Mucosa of descending colon (tissue), 3 donors: ENCODE results near the gene KRTAP19-8. TPM values are rescaled to one million over a fixed set of nuclear protein-coding genes. Genes with fewer than 3 reads are reported as not detected.

ENCODE experiments used
- ATAC-seq: fragments of 200-7000 bp; cut with Tn5 transposase; one replicate; pipeline ENCODE4 v1.9.1; 2020; ENCODE audit warnings: mild to moderate bottlenecking, moderate library complexity
- DNase-seq, 3 donors: peaks; one replicate each; pipeline ENCODE4 v3.0.0-alpha.2; 2020
- H3K36me3 ChIP-seq: fragments of 200-600 bp; one replicate; pipeline ENCODE4 v1.8.0; 2021; ENCODE audit warnings: low read depth, mild to moderate bottlenecking
- H3K4me1 ChIP-seq: fragments of 200-600 bp; one replicate; pipeline ENCODE4 v1.8.0; 2021; ENCODE audit warnings: low read depth, mild to moderate bottlenecking
- H3K4me3 ChIP-seq: fragments of 200-600 bp; one replicate; pipeline ENCODE4 v1.8.0; 2021; ENCODE audit warnings: mild to moderate bottlenecking
- H3K9me3 ChIP-seq: fragments of 200-600 bp; one replicate; pipeline ENCODE4 v1.8.0; 2021; ENCODE audit warnings: mild to moderate bottlenecking
- intact Hi-C, 2 donors: fragments of 100-400 bp; cut with DNase I in 1 of 2; cut with micrococcal nuclease in 1 of 2; formaldehyde crosslinking; loops; one replicate each; pipeline versions ENCODE4 v1.11.0 to v1.11.1; 2022; cut with DNase I, micrococcal nuclease
- long read RNA-seq, 2 donors: library from polyadenylated mRNA; unstranded; transcript quantifications; one replicate each; pipeline ENCODE4 v2.0.0, GENCODE V29; 2019 to 2021
- total RNA-seq, 3 donors: library from RNA; stranded (reverse); fragmentation: NEBNext Ultra II Directional in 2 of 3; extraction: Animal tissue kit (Norgen Biotek cat#: 25700) in 2 of 3; gene quantifications; one replicate each; pipeline versions ENCODE4 v1.2.1 to v1.2.4, GENCODE V29; 2021 to 2023
- TF ChIP-seq, protein P1 (sequence below): fragments of 200-600 bp; IDR thresholded peaks from one replicate; pipeline ENCODE4 v1.8.0; 2022; ENCODE audit warnings: antibody characterized with exemption, mild to moderate bottlenecking
- donor health status: DM: no; HTN: no; CAD: no; lungs with moderate emphysema.
- donor health status: DM: no; HTN: no; CAD: no.
- donor health status: DM: no; HTN: yes; CAD: no.

Gene KRTAP19-8
- not detected for total RNA-seq
- long read RNA-seq, donor 1: 0 reads
- long read RNA-seq, donor 2: 0 reads

DNA sequence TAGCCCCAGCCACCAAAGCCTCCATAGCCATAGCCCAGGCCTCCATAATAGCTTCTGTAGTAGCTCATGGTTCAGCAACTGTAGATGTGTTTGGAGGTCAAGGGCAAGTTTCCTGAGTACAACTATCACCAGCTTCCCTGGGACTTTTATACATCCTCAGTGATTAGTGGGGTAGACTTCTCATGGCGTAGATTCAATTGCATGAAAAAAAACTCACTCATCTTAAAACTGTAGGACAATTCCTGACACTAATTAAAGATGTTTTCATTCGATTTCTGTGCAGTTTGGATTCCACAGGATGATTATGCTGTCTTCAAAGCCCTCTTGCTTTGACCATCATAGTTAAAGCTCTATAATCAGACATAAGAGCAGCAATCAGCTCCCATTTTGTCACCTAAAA is at the start of gene KRTAP19-8:
Gene KRTAP19-8, minus strand, starts transcription at position 101 of the 400 bp plus-strand sequence. Its CDS starts 33 bp downstream, at position 68.
- intact Hi-C loops: no loop called here
- no peak for DNase-seq
- H3K9me3 ChIP-seq: peaks cover 13% of the 10 kb centered on the region
- TF ChIP-seq, protein P1, sequence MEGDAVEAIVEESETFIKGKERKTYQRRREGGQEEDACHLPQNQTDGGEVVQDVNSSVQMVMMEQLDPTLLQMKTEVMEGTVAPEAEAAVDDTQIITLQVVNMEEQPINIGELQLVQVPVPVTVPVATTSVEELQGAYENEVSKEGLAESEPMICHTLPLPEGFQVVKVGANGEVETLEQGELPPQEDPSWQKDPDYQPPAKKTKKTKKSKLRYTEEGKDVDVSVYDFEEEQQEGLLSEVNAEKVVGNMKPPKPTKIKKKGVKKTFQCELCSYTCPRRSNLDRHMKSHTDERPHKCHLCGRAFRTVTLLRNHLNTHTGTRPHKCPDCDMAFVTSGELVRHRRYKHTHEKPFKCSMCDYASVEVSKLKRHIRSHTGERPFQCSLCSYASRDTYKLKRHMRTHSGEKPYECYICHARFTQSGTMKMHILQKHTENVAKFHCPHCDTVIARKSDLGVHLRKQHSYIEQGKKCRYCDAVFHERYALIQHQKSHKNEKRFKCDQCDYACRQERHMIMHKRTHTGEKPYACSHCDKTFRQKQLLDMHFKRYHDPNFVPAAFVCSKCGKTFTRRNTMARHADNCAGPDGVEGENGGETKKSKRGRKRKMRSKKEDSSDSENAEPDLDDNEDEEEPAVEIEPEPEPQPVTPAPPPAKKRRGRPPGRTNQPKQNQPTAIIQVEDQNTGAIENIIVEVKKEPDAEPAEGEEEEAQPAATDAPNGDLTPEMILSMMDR: no peak
- no peak for ATAC-seq
- no peaks in the 10 kb centered on the region for H3K4me1 ChIP-seq
- no peak within 1 kb of the TSS for H3K4me3 ChIP-seq
- H3K36me3 ChIP-seq: no peaks in the 10 kb centered on the region

- no peak for ATAC-seq
These were observed 49.6 kb upstream of the KRTAP19-8 start for GRCh38 chr21:31087639-31088473.

DNA sequence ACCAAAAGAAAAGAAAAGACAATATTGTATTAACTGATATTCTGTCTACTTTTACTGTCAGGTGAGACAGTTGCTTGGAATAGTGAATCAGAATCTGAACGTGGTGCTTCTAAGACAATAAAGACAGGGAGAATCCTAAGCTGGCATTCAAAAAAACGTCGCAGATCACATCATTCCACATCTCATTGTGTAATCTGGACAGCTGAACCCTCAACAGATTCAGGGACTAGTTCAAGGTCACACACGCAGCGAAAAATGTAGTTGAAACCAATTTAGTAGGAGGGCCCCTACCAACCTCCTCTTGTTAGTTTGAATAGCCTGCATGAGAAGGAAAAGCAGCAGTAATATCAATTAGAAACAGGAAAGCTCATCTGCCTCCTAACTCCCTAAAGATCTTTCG is 46.4 kb upstream of the KRTAP19-8 start:
- ATAC-seq (no peak), DNase-seq (no peak)
- intact Hi-C loops: loop anchor here in 1 of 2 donors (10.0 kb wide), 1 partner anchor 250 kb away; no protein-coding TSS in a partner anchor

More at GRCh38 chr21:31087639-31088473, 49.6 kb upstream of the KRTAP19-8 start:
- intact Hi-C loops: loop anchor here in 1 of 2 donors (10.0 kb wide), 1 partner anchor 253 kb away; no protein-coding TSS in a partner anchor
- TF ChIP-seq, protein P1: no peak
- H3K4me3 ChIP-seq: no peak overlapping the region
- no peak for DNase-seq
- no peaks in the 10 kb centered on the region for H3K9me3 ChIP-seq
- H3K4me1 ChIP-seq: no peaks in the 10 kb centered on the region
- no peaks in the 10 kb centered on the region for H3K36me3 ChIP-seq

DNA sequence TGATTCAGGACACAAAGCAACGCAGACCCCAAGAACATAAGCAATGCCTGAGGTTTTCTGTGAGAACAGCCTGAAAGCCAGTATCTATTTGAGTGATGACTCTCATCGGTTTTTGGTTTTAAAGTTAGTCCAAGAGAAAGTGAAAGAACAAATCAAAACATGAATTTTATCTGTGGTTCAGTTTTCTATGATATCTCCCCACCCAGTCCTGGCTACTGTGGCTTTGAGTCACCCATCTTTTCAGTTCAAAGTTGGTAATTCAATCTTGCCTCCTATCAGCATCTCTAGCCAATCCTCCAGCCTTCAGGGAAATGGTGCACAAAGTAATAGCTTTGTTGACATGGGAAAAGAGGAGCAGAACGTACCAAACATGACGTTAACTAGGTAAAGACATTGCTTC is 40.5 kb upstream of the KRTAP19-8 start:
- TF ChIP-seq, protein P1: no peak
- no peak for ATAC-seq

More for the DNA sequence above, 46.4 kb upstream of the KRTAP19-8 start:
- TF ChIP-seq, protein P1: no peak
- Histone ChIP-seq H3K9me3 (no peaks in the 10 kb centered on the region), H3K4me1 (no peaks in the 10 kb centered on the region), H3K36me3 (no peaks in the 10 kb centered on the region), H3K4me3 (no peak overlapping the region)

GRCh38 chr21:31078216-31078615 is 39.9 kb upstream of the KRTAP19-8 start:
- ATAC-seq (no peak), DNase-seq (no peak)
- no peaks in the 10 kb centered on the region for H3K36me3 ChIP-seq
- intact Hi-C loops: no loop called here
- H3K4me3 ChIP-seq: no peak overlapping the region
- TF ChIP-seq, protein P1: no peak
- no peaks in the 10 kb centered on the region for H3K9me3 ChIP-seq
- H3K4me1 ChIP-seq: no peaks in the 10 kb centered on the region

More for the DNA sequence above, 40.5 kb upstream of the KRTAP19-8 start:
- H3K4me1 ChIP-seq: no peaks in the 10 kb centered on the region
- no peak overlapping the region for H3K4me3 ChIP-seq
- DNase-seq: no peak
- H3K9me3 ChIP-seq: no peaks in the 10 kb centered on the region
- no peaks in the 10 kb centered on the region for H3K36me3 ChIP-seq
- intact Hi-C loops: no loop called here
